KOPT-K1 (cell line): Measurements from ENCODE around the gene SEMA4D.

Source experiments
- H3K27ac ChIP-seq: fragments of 200-600 bp; sonication (generic); 2 replicates; pipeline ENCODE4 v1.5.1; 2016; ENCODE audit warnings: antibody characterized with exemption, mild to moderate bottlenecking, low read depth, low read length; ENCODE audit not compliant: poor library complexity, severe bottlenecking
- H3K36me3 ChIP-seq: fragments of 200-600 bp; sonication (generic); 2 replicates; pipeline ENCODE4 v1.5.1; 2017; ENCODE audit warnings: antibody characterized with exemption, mild to moderate bottlenecking, low read length, moderate library complexity; ENCODE audit not compliant: insufficient read depth
- H3K9me3 ChIP-seq: fragments of 200-600 bp; sonication (generic); 2 replicates; pipeline ENCODE4 v1.5.1; 2017; ENCODE audit warnings: antibody characterized with exemption, low read length, mild to moderate bottlenecking; ENCODE audit not compliant: insufficient read depth, poor library complexity, severe bottlenecking

SEMA4D gene

DNA sequence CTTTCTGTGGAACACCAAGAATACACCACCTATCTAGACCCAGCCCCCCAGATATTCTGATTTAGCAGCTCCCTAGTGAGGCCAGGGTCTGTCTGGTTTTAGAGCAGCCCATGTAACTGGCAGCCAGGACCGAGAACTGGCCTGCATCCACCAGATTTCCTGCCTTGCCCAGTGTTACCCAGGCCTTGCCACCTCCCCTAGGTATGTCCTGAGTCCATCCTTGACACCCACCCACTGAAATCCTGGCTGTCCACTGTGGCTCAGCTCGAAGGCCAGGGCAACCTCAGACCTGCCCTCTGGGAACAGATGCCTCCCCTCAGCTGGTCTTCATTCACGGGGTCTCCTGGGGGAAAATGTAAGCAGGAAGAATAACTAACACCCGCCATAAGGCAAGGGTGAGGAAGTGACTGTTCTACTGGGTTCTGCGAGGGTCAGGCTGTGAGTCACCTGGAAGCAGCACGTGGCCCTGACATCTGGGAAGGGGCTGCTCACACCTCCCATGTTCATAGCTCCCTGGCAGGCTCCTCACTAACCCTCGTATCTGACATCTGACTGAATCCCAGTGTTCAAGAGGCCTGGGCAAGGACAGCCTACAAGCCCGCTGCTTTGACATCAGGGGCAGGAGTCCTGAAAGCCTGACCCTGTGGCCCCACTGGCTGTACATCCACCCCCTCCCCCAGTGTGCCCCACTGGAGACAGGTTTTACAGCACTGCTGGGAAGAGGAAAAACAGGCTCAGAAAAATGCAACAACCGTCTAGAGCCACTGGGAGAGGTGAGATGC is 72.7 kb downstream of the SEMA4D start:
- no peak overlapping the region for H3K27ac ChIP-seq
- no peaks in the 10 kb centered on the region for H3K9me3 ChIP-seq
- H3K36me3 ChIP-seq: peaks cover 83% of the 10 kb centered on the region

DNA sequence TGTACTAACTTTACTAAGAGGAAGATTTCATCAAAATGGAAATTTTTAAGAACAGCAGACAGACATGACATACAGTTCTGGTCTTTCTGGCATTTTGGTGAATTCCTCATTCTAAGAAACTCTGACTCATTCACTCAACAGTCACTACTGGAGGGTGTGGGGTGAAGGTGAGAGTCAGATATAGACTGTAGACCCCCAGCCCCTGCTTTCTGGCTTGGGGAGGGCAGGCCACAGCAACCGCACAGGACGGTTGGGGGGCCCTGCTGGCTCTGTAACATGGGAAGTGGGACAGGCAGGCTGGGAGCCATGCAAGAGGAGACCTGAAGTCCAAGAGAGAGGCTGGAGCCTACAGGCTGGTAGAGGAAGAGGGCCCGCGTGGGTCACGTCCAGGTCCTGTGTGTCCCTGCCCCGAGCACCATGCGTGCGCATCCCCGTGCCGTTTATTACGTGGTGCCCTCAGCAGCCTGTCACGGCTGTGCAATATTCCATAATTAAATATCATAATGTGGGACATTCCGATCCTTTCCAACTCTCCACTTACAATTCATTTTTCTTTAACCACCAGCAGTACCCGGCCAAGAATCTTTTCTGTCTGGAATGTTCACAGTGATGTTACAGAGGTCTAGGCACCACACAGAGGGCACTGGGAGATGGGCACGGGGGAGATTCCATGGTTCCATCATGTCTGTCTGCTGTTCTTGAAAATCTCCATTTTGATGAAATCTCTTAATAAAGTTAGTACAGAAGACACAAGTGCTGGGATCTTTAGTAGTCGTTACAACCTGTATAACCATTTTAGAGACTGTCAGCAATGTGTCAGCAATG is 75.5 kb downstream of the SEMA4D start:
- H3K36me3 ChIP-seq: peaks cover 75% of the 10 kb centered on the region
- no peak overlapping the region for H3K27ac ChIP-seq
- H3K9me3 ChIP-seq: no peaks in the 10 kb centered on the region

DNA sequence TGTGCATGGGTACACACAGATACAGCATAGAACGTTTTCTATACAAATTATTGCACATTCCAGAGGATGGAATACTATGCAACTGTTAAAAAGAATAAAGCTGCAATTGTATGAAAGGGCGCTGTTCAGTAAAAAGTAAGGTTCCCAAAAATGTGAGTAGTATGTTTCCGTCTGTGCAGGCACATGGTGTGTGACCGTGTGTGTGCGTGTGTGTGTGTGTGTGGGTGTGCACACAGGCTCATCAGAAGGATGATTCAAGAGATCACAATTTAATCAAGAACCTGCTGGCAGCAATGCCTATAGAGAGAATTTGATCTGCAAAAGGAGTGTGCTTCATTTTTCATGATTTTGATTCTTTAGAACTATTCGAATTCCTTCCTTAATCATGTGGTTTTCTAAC is 76.3 kb downstream of the SEMA4D start:
- Histone ChIP-seq H3K9me3 (no peaks in the 10 kb centered on the region), H3K27ac (no peak overlapping the region), H3K36me3 (peaks cover 81% of the 10 kb centered on the region)

GRCh38 chr9:89420397-89421178 is 77.3 kb downstream of the SEMA4D start:
- Histone ChIP-seq H3K9me3 (no peaks in the 10 kb centered on the region), H3K36me3 (peaks cover 86% of the 10 kb centered on the region), H3K27ac (peak overlapping the region; percentile 23)

GRCh38 chr9:89419978-89420394 is 77.9 kb downstream of the SEMA4D start:
- peak overlapping the region; percentile 23 for H3K27ac ChIP-seq
- no peaks in the 10 kb centered on the region for H3K9me3 ChIP-seq
- peaks cover 86% of the 10 kb centered on the region for H3K36me3 ChIP-seq

GRCh38 chr9:89418882-89419640 is 78.9 kb downstream of the SEMA4D start:
- peak overlapping the region; percentile 60 for H3K27ac ChIP-seq
- peaks cover 86% of the 10 kb centered on the region for H3K36me3 ChIP-seq
- no peaks in the 10 kb centered on the region for H3K9me3 ChIP-seq

GRCh38 chr9:89418474-89418845 is 79.5 kb downstream of the SEMA4D start:
- Histone ChIP-seq H3K27ac (peak overlapping the region; percentile 60), H3K36me3 (peaks cover 86% of the 10 kb centered on the region), H3K9me3 (no peaks in the 10 kb centered on the region)

DNA sequence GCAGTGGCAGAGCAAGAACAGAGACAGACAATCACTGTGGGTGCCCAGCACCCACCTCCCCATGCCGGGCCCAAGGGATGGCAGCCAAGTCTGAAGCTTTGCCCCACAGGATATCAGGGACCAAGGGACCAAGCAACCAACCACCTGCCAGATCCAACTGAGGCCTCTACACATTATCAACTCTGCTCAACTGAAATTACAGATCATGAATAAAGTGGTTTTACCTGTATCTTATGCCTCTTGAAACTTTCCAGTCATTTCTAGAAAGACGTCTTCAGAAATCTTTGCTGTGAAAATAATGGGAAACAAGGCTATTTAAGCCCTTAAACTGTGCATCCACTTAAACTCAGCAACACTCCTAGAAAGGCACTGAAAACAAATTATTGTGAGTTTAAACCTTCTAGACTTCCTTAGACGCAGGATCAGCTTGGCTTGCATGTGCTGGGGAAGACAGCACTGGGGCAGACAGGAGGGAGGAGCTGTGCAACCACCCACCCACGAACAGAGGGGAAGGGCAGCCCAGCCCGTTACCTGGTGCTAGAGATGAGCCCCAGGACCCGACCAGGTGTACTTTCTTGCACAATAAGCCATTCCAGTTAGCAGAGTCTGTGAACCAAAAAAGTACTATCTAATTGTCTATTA is 80.0 kb downstream of the SEMA4D start:
- peaks cover 86% of the 10 kb centered on the region for H3K36me3 ChIP-seq
- no peak overlapping the region for H3K27ac ChIP-seq

DNA sequence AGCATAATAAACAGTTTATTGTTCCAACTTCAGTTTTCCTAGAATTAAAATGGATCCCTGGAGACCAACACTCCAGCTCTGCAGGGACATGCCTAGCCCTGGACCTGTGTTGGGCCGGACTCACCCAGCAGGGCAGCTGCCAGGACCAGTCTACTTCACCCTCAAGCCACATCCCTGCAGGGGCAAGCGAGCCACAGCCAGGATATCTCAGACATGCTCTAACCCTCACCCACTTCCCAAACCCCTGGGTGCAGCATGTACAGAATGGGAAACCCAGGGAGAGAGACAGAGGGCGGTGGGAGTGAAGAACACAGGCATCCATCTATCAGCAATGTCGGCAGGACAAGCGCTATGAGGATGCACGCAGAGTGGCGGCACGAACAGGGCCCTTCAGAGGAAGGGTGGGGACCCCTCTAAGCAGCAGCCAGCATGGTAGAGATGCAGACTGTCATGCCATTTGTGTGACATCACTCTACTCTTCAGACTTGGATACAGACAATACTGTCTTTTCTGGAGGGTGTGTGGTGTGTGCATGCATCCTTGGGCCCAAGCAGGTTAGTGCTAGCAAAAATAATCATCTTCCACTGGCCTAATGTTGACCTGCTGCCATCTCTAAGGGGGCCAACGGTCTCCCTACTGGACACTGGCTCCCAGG is 83.1 kb downstream of the SEMA4D start:
- Histone ChIP-seq H3K9me3 (no peaks in the 10 kb centered on the region), H3K36me3 (peaks cover 95% of the 10 kb centered on the region), H3K27ac (no peak overlapping the region)

More for the DNA sequence above, 80.0 kb downstream of the SEMA4D start:
- H3K9me3 ChIP-seq: no peaks in the 10 kb centered on the region

- Histone ChIP-seq H3K36me3 (peaks cover 89% of the 10 kb centered on the region), H3K27ac (no peak overlapping the region), H3K9me3 (no peaks in the 10 kb centered on the region)
Observed at GRCh38 chr9:89413963-89414638, 83.8 kb downstream of the SEMA4D start.

DNA sequence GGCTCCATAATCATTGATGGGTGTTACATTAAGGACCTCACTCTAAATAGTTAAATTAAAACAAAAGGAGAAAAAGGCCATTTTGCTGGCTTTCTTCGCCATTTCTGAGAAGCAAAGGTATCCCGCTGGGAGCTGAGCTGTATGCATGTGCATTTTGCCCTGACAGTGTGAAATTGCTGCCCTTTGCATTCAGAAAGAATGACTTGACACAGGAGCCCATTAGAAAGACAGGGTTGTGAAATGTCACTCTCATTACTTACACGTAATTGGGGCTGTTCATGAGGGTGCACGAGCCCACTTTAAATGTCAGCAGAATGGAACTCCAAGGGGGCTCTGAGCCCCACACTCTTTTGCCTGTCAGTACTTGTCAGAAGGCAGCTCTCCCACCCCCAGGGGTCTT is 85.0 kb downstream of the SEMA4D start:
- no peaks in the 10 kb centered on the region for H3K9me3 ChIP-seq
- H3K27ac ChIP-seq: no peak overlapping the region
- H3K36me3 ChIP-seq: peaks cover 81% of the 10 kb centered on the region

DNA sequence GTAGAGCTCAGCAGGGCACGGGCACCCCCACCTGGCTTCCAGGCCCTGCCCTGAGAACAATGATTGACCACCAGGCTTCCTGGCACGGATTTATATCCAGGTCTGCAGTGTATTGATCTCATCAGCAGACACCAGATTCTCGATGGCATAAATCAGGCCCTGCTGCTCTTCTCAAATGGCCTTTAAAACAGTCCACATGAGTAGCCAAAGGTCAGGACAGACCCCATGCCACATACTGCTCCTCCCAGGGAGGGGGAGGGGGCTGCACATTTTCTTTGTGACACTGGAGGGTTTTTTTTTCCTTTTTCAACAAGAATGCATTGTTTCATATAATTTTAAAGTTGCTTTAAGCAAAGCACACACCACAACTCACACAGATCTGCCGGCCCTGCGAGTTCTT is 85.4 kb downstream of the SEMA4D start:
- H3K27ac ChIP-seq: no peak overlapping the region
- no peaks in the 10 kb centered on the region for H3K9me3 ChIP-seq
- H3K36me3 ChIP-seq: peaks cover 81% of the 10 kb centered on the region

GRCh38 chr9:89411759-89412158 is 86.2 kb downstream of the SEMA4D start:
- H3K9me3 ChIP-seq: no peaks in the 10 kb centered on the region
- H3K27ac ChIP-seq: peak overlapping the region; percentile 72
- peaks cover 81% of the 10 kb centered on the region for H3K36me3 ChIP-seq
